Fibroblast of pulmonary artery (primary cell): ENCODE measurements around the gene CTNNA3.

ENCODE experiments used
- DNase-seq: peaks from one replicate; pipeline ENCODE4 v3.0.0-alpha.2; 2010; ENCODE audit warnings: low read depth
- H3K4me3 ChIP-seq: replicated peaks from 2 replicates; pipeline ENCODE4 v1.5.1; 2011; ENCODE audit warnings: low read depth, mild to moderate bottlenecking, control low read depth, low read length, moderate library complexity
- TF ChIP-seq, protein P1 (sequence below): IDR thresholded peaks from 2 replicates; pipeline ENCODE4 v1.5.1; 2011; ENCODE audit warnings: mild to moderate bottlenecking, control low read depth, low read length, inconsistent platforms; ENCODE audit errors: missing control alignments

The CTNNA3 gene

DNA sequence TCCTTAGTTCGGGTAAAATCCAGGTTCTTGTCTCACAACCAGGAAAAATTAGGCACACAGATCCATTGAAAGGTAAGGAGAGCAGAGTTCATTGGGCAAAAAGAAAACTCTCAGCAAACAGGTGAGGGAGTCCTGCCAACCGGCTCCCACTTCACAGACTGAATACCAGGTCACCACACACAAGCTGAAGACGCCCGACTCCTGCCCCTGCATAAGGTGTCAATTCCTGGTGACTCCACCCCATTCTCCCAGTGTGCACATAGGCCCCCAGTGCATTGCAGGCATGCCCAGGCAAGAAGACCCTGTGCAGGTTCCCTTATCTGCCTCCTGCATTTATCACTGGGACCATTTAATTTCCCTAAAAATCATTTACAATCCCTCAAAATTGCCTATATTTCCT lies 415.6 kb downstream of the CTNNA3 start:
- TF ChIP-seq, protein P1, sequence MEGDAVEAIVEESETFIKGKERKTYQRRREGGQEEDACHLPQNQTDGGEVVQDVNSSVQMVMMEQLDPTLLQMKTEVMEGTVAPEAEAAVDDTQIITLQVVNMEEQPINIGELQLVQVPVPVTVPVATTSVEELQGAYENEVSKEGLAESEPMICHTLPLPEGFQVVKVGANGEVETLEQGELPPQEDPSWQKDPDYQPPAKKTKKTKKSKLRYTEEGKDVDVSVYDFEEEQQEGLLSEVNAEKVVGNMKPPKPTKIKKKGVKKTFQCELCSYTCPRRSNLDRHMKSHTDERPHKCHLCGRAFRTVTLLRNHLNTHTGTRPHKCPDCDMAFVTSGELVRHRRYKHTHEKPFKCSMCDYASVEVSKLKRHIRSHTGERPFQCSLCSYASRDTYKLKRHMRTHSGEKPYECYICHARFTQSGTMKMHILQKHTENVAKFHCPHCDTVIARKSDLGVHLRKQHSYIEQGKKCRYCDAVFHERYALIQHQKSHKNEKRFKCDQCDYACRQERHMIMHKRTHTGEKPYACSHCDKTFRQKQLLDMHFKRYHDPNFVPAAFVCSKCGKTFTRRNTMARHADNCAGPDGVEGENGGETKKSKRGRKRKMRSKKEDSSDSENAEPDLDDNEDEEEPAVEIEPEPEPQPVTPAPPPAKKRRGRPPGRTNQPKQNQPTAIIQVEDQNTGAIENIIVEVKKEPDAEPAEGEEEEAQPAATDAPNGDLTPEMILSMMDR, result no peak
- H3K4me3 ChIP-seq, result no peak overlapping the region
- DNase-seq, result no peak

DNA sequence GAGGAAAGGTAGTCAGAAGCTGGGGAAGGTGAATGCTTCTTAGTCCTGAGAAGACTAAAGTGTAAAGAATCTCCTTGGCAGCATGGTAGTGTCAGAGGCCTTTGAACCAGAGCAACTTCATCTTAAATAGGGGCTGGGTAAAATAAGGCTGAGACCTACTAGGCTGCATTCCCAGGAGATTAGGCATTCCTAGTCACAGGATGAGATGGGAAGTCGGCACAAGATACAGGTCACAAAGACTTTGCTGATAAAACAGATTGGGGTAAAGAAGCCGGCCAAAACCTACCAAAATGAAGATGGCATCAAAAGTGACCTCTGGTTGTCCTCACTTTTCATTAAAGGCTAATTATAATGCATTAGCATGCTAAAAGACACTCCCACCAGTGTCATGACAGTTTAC lies 418.6 kb downstream of the CTNNA3 start:
- no peak for DNase-seq
- no peak overlapping the region for H3K4me3 ChIP-seq
- TF ChIP-seq, protein P1, result no peak

DNA sequence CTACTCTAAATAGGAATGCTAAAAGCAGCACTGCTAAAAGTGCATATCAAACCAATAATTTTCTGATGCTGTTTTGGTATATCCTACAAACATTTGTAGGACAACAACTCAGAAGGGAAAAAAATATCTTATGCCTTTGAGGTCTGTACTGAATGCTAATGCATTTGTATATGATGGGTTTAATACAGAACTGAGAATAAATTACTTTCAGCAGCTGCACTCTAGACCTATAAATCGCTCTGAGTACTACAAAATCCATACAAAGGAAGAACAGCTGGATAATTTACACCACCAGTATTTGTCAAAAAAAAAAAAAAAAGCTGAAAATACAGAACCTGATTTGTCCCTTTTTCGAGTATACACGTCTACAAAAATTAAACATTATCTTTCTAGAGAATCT lies 426.2 kb downstream of the CTNNA3 start:
- TF ChIP-seq, protein P1, result no peak
- H3K4me3 ChIP-seq, result no peak overlapping the region
- no peak for DNase-seq

DNA sequence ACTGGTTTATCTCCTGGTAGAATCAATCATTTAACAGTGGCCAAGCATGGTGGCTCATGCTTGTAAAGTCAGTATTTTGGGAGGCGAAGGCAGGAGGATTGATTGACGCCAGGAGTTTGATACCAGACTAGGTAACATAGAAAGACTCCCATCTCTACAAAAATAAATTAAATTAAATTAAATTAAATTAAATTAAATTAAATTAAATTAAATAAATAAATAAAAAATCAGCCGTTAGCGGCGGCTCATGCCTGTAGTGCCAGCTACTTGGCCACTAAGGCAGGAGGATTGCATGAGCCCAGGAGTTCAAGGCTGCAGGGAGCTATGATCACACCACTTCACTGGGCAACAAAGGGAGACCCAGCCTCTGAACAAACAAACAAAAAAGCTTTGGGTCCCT lies 427.8 kb downstream of the CTNNA3 start:
- no peak for DNase-seq
- TF ChIP-seq, protein P1, result no peak
- no peak overlapping the region for H3K4me3 ChIP-seq

DNA sequence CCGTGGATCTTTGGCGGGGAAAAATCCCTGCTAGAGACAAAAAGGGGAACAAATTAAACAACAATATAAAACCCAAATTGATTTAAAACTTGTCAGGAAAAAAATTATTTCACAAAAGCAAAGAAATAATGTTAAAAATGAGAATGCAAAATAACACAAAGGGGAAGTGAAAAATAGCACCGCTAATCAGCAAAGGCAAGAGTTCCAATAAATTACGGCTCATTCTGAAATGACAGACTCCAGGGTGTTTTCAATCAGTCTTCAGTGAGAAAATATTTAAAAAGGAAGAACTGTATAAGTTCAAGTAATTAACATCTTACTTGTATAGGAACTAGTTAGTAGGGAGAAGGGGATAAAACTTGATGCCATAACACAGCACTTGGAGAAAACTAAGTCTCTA lies 433.3 kb downstream of the CTNNA3 start:
- DNase-seq, result no peak
- TF ChIP-seq, protein P1, result no peak
- H3K4me3 ChIP-seq, result no peak overlapping the region

DNA sequence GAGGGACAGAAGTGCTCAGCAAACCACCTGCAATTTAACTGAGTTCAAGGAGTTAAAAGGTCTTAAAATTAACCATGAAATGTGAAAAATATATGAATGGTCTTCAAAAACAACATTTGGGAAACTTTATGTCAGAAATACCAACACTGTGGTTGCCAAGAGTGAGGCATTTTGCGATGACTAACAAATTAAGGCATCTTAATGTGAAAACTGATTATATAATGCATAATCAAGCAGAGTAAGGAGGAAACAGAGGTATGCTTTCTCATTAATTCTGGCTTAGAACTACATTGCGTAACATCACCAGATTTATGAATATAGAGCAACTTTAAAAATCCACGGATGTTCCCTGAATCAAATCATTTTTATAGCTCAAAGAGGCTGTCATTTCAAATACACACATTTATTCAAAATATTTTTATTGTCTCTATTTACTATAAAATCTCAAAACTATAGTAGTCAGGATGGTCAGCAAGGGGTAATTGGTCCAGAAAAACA lies 434.6 kb downstream of the CTNNA3 start:
- no peak overlapping the region for H3K4me3 ChIP-seq
- TF ChIP-seq, protein P1, result no peak
- DNase-seq, result no peak

DNA sequence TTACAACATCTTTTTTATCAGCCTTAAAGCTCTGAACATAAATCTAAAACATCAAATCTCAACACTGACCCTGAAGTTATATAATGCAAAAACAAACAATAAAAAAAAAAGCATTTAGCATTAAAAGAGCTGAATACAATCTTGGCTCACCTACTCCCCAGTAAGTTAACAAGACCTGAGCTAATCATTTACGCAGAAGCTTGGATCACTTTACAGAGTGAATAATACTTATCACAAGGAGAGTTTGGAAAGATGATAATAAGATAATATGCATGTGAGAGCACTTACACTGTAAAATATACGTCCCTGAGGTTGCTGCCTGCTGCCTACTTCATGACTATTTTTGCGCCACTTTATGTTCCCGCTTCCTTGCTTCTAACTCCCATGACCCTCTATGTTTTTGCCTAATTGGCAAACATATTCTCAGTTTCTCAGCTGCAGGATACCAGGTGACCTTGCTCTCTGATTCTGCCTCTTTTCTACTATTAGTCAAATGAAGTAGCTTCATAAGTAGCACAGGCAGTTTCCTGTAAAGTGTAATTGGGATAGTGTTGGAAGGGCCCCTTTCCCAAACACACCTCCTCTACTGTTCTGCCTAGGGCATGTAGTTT lies 436.6 kb downstream of the CTNNA3 start:
- no peak for DNase-seq
- no peak overlapping the region for H3K4me3 ChIP-seq
- TF ChIP-seq, protein P1, result no peak
